SK-N-SH (cell line): ENCODE data around the gene IL6ST. TPM values are rescaled to one million over a fixed set of nuclear protein-coding genes. Genes with fewer than 3 reads are reported as not detected.

ENCODE experiments used
- CTCF ChIA-PET: fragments of 300-600, 350-600 bp; formaldehyde crosslinking; extraction: SDS; loops from one replicate; lab custom pipeline; 2021; lab: Yijun Ruan, JAX
- POLR2A ChIA-PET: fragments of 350-600 bp; sonication (Branson Sonifier 250); formaldehyde crosslinking; extraction: SDS; loops from one replicate; lab custom pipeline; 2020; ENCODE audit warnings: antibody characterized with exemption, inconsistent platforms; lab: Yijun Ruan, JAX
- DNase-seq: peaks from one replicate; pipeline ENCODE4 v3.0.0; 2012
- H2AFZ ChIP-seq: fragments of 200-600 bp; sonication (generic); 2 replicates; pipeline ENCODE4 v1.8.1; 2016; ENCODE audit warnings: antibody characterized with exemption, mild to moderate bottlenecking, low read depth
- H3F3A ChIP-seq: fragments of 200-600 bp; sonication (generic); replicated peaks from 2 replicates; pipeline ENCODE3; 2016; ENCODE audit warnings: antibody characterized with exemption, mild to moderate bottlenecking; ENCODE audit not compliant: insufficient read depth
- H3K27ac ChIP-seq, 2 experiments: fragments of 200-500 bp in 1 of 2; fragments of 200-600 bp in 1 of 2; sonication (Bioruptor generic) in 1 of 2; sonication (generic), shearing (Covaris generic) in 1 of 2; 2 replicates each; pipeline versions ENCODE4 v1.5.1 to v1.6.1; 2014 to 2016; ENCODE audit warnings: low read depth in 2 of 2, inconsistent platforms in 1 of 2, low read length in 1 of 2, mild to moderate bottlenecking in 1 of 2, mixed read lengths in 1 of 2
- H3K27me3 ChIP-seq: fragments of 200-600 bp; sonication (generic), shearing (Covaris generic); 2 replicates; pipeline ENCODE4 v1.6.1; 2016; ENCODE audit warnings: mixed run types; ENCODE audit not compliant: insufficient read depth
- H3K36me3 ChIP-seq, 2 experiments: fragments of 200-500 bp in 1 of 2; fragments of 200-600 bp in 1 of 2; sonication (Bioruptor generic) in 1 of 2; sonication (generic) in 1 of 2; replicated peaks in 1 of 2; 2 replicates each; pipeline versions ENCODE3 to v1.5.1; 2014 to 2016; ENCODE audit warnings: low read length in 1 of 2, mild to moderate bottlenecking in 1 of 2; ENCODE audit not compliant: insufficient read depth in 2 of 2, control insufficient read depth in 1 of 2
- H3K4me1 ChIP-seq, 2 experiments: fragments of 200-500 bp in 1 of 2; fragments of 200-600 bp in 1 of 2; sonication (Bioruptor generic) in 1 of 2; sonication (generic), shearing (Covaris generic) in 1 of 2; 2 replicates each; pipeline versions ENCODE4 v1.5.1 to v1.6.1; 2014 to 2016; ENCODE audit warnings: low read depth in 1 of 2, low read length in 1 of 2, mixed run types in 1 of 2; ENCODE audit not compliant: insufficient read depth in 2 of 2, control insufficient read depth in 1 of 2
- H3K4me2 ChIP-seq: fragments of 200-600 bp; sonication (generic), shearing (Covaris generic); 2 replicates; pipeline ENCODE4 v1.6.1; 2017; ENCODE audit warnings: mixed run types
- H3K4me3 ChIP-seq, 2 experiments: fragments of 200-500 bp in 1 of 2; fragments of 200-600 bp in 1 of 2; sonication (Bioruptor generic) in 1 of 2; sonication (generic), shearing (Covaris generic) in 1 of 2; 2 replicates each; pipeline versions ENCODE4 v1.5.1 to v1.8.1; 2014 to 2016; ENCODE audit warnings: low read depth in 2 of 2, inconsistent platforms in 1 of 2, low read length in 1 of 2, mild to moderate bottlenecking in 1 of 2, mixed read lengths in 1 of 2, moderate library complexity in 1 of 2
- H3K79me2 ChIP-seq: fragments of 200-600 bp; sonication (generic); 2 replicates; pipeline ENCODE4 v1.8.1; 2017; ENCODE audit warnings: mild to moderate bottlenecking; ENCODE audit not compliant: insufficient read depth
- H3K9ac ChIP-seq: fragments of 200-600 bp; sonication (generic); 2 replicates; pipeline ENCODE4 v1.6.1; 2017; ENCODE audit warnings: mixed run types
- H3K9me2 ChIP-seq: fragments of 200-600 bp; sonication (generic); 2 replicates; pipeline ENCODE4 v1.6.1; 2017; ENCODE audit warnings: mixed run types
- H3K9me3 ChIP-seq: fragments of 200-600 bp; sonication (generic); 2 replicates; pipeline ENCODE4 v1.6.1; 2017; ENCODE audit warnings: mixed run types, mild to moderate bottlenecking, moderate library complexity
- H4K20me1 ChIP-seq: fragments of 200-600 bp; sonication (generic); 2 replicates; pipeline ENCODE4 v1.6.1; 2017; ENCODE audit warnings: mild to moderate bottlenecking, mixed run types; ENCODE audit not compliant: insufficient read depth
- CTCF ChIP-seq: fragments of 200-600 bp; sonication (generic); IDR thresholded peaks from 2 replicates; pipeline ENCODE4 v1.6.1; 2017; ENCODE audit warnings: antibody characterized with exemption, mild to moderate bottlenecking, moderate library complexity
- EP300 ChIP-seq, 2 experiments: IDR thresholded peaks; 2 replicates each; pipeline versions ENCODE4 v1.4.0 to v1.6.1; 2012; ENCODE audit warnings: borderline replicate concordance in 1 of 2, low read depth in 1 of 2, low read length in 1 of 2
- GABPA ChIP-seq: IDR thresholded peaks from 2 replicates; pipeline ENCODE4 v1.4.0; 2012; ENCODE audit warnings: low read depth, mild to moderate bottlenecking
- IRF3 ChIP-seq: fragments of 150-350 bp; IDR thresholded peaks from 2 replicates; pipeline ENCODE4 v1.6.1; 2016; ENCODE audit warnings: mild to moderate bottlenecking, low read depth, low read length
- JUND ChIP-seq: IDR thresholded peaks from 2 replicates; pipeline ENCODE4 v1.4.0; 2012
- MEF2A ChIP-seq: IDR thresholded peaks from 2 replicates; pipeline ENCODE4 v1.4.0; 2012; ENCODE audit warnings: low read depth, borderline replicate concordance
- MXI1 ChIP-seq: IDR thresholded peaks from 2 replicates; pipeline ENCODE4 v1.6.1; 2012; ENCODE audit warnings: mild to moderate bottlenecking, low read depth, low read length, improper control_type of control experiment
- NFIC ChIP-seq: IDR thresholded peaks from 2 replicates; pipeline ENCODE4 v1.4.0; 2012; ENCODE audit warnings: borderline replicate concordance
- NRF1 ChIP-seq: IDR thresholded peaks from 2 replicates; pipeline ENCODE4 v1.6.1; 2012; ENCODE audit warnings: low read depth, mild to moderate bottlenecking, low read length
- RCOR1 ChIP-seq: fragments of 150-350 bp; IDR thresholded peaks from 2 replicates; pipeline ENCODE4 v1.6.1; 2017; ENCODE audit warnings: antibody characterized with exemption, low read length
- RFX5 ChIP-seq: IDR thresholded peaks from 2 replicates; pipeline ENCODE4 v1.6.1; 2012; ENCODE audit warnings: mild to moderate bottlenecking, improper control_type of control experiment, low read length
- SIN3A ChIP-seq: IDR thresholded peaks from 2 replicates; pipeline ENCODE4 v1.6.1; 2012; ENCODE audit warnings: low read depth, mild to moderate bottlenecking, low read length, moderate library complexity, borderline replicate concordance
- SMC3 ChIP-seq: IDR thresholded peaks from 2 replicates; pipeline ENCODE4 v1.6.1; 2012; ENCODE audit warnings: low read depth, low read length, improper control_type of control experiment
- USF2 ChIP-seq: fragments of 150-350 bp; IDR thresholded peaks from 2 replicates; pipeline ENCODE4 v1.6.1; 2017; ENCODE audit warnings: antibody characterized with exemption, low read length, low read depth, borderline replicate concordance
- YY1 ChIP-seq: IDR thresholded peaks from 2 replicates; pipeline ENCODE4 v1.4.0; 2012; ENCODE audit warnings: low read depth, mild to moderate bottlenecking
- WGBS: methylation state at CpG from one replicate; pipeline ENCODE4 v1.1.6; 2017; ENCODE audit warnings: low lambda C conversion rate; 5-methylcytosine and 5-hydroxymethylcytosine counted together
- polyA plus RNA-seq, 3 experiments: library from polyadenylated mRNA; depleted of rRNA; stranded (reverse); fragments of >200 nt; gene quantifications; 2 replicates each; pipeline ENCODE4 v1.2.3, GENCODE V29; 2012

IL6ST gene
- polyA plus RNA-seq, 1 of the 3 experiments (the other 2 are of a cell fraction), result 16.0 TPM

GRCh38 chr5:56003679-56004078, 8.9 kb upstream of the IL6ST start:
- H3K9me2 ChIP-seq, result no peaks in the 10 kb centered on the region
- H3K4me2 ChIP-seq, result no peak overlapping the region
- no peak for DNase-seq
- no peaks in the 10 kb centered on the region for H4K20me1 ChIP-seq
- ChIA-PET CTCF (no interaction called here), POLR2A (no interaction called here)
- H3K9me3 ChIP-seq, result no peaks in the 10 kb centered on the region
- H3K27ac ChIP-seq, result no peak overlapping the region
- no peak overlapping the region for H3K4me3 ChIP-seq
- H3K4me1 ChIP-seq, result no peaks in the 10 kb centered on the region
- no peak overlapping the region for H3K9ac ChIP-seq
- 89% methylated on average over 5 of the region's 5 CpGs for WGBS
- H3K27me3 ChIP-seq, result no peaks in the 10 kb centered on the region
- no peaks in the 10 kb centered on the region for H3K79me2 ChIP-seq
- H2AFZ ChIP-seq, result no peak overlapping the region
- no peaks in the 10 kb centered on the region for H3K36me3 ChIP-seq
- peaks cover 5% of the 10 kb centered on the region for H3F3A ChIP-seq
- TF ChIP-seq CTCF, result no peak

- Histone ChIP-seq H3F3A (peaks cover 5% of the 10 kb centered on the region), H3K9ac (no peak overlapping the region), H3K4me1 (no peaks in the 10 kb centered on the region), H3K4me3 (no peak overlapping the region), H2AFZ (no peak overlapping the region), H3K9me2 (no peaks in the 10 kb centered on the region), H3K27me3 (no peaks in the 10 kb centered on the region), H3K27ac (no peak overlapping the region), H3K9me3 (no peaks in the 10 kb centered on the region), H3K79me2 (no peaks in the 10 kb centered on the region), H4K20me1 (no peaks in the 10 kb centered on the region), H3K36me3 (no peaks in the 10 kb centered on the region), H3K4me2 (no peak overlapping the region)
- CTCF ChIA-PET, result interaction anchor here (0.8 kb wide), 1 partner anchor 42 kb away, joined by 3 read pairs; no protein-coding TSS in a partner anchor
- 42% methylated on average over 2 of the region's 2 CpGs for WGBS
- TF ChIP-seq SMC3 (no peak), JUND (no peak)
- POLR2A ChIA-PET, result no interaction called here
- no peak for DNase-seq
Measured at GRCh38 chr5:56003179-56003578, 8.4 kb upstream of the IL6ST start.

GRCh38 chr5:56002303-56002702, 7.5 kb upstream of the IL6ST start:
- no peak for DNase-seq
- Histone ChIP-seq H3K4me3 (no peak overlapping the region), H2AFZ (no peak overlapping the region), H3K4me1 (no peaks in the 10 kb centered on the region), H3K9ac (no peak overlapping the region), H3K4me2 (no peak overlapping the region), H3K36me3 (no peaks in the 10 kb centered on the region), H3K79me2 (no peaks in the 10 kb centered on the region), H4K20me1 (no peaks in the 10 kb centered on the region), H3K27me3 (no peaks in the 10 kb centered on the region), H3K27ac (no peak overlapping the region), H3F3A (peaks cover 5% of the 10 kb centered on the region), H3K9me3 (no peaks in the 10 kb centered on the region), H3K9me2 (no peaks in the 10 kb centered on the region)
- ChIA-PET CTCF (interaction anchor here (0.8 to 2.0 kb wide), 3 partner anchors 8 to 41 kb away, joined by 3 to 6 read pairs (median 3); no protein-coding TSS in a partner anchor), POLR2A (no interaction called here)
- 91% methylated on average over 2 of the region's 2 CpGs for WGBS
- TF ChIP-seq SIN3A, result no peak
- no peak for TF ChIP-seq MXI1
- TF ChIP-seq IRF3, result no peak
- TF ChIP-seq CTCF, result no peak
- no peak for TF ChIP-seq RFX5
- TF ChIP-seq USF2, result no peak
- no peak for TF ChIP-seq GABPA
- TF ChIP-seq NFIC, result no peak
- no peak for TF ChIP-seq MEF2A
- TF ChIP-seq NRF1, result no peak
- no peak for TF ChIP-seq EP300 (IDR thresholded peaks at IDR 0.05; ENCODE audit: borderline replicate concordance in 1 of 2, low read depth in 1 of 2, low read length in 1 of 2)
- no peak for TF ChIP-seq RCOR1
- no peak for TF ChIP-seq SMC3
- no peak for TF ChIP-seq YY1
